Renal cortical epithelial cell (primary cell): ENCODE results near the gene RBM17. TPM values are rescaled to one million over a fixed set of nuclear protein-coding genes. Genes with fewer than 3 reads are reported as not detected.
"Not testable (repeated sequence)": the region's sequence is repeated elsewhere in the genome, so short reads cannot be mapped to it uniquely, and the experiment has no call there.

Experiments
- DNase-seq: peaks from one replicate; pipeline ENCODE4 v3.0.0-alpha.2; 2011; ENCODE audit warnings: low read depth
- total RNA-seq: library from RNA; depleted of rRNA; stranded (reverse); fragments of >200 nt; gene quantifications from 2 replicates; pipeline ENCODE4 v1.2.3, GENCODE V29; 2014

RBM17 gene
- total RNA-seq, 1 donor from 2014 or later, result 60.3 TPM

DNA sequence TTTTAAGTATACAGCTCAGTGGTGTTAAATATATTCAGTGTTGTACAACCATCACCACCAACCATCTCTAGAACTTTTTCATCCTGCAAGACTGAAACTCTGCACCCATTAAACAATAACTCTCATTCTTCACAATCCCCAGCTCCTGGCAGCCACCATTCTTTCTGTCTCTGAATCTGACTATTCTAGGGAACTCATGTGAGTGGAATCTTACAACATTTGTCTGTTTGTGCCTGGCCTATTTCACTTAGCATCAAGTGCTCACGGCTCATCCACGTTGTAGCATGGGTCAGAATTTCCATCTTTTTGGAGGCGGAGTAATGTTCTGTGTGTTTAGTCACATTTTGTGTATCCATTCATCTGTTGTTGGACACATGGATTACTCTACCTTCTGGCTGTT lies 73.1 kb downstream of the RBM17 start:
- DNase-seq, result no peak

- DNase-seq, result no peak
Observed at GRCh38 chr10:6162589-6163356, 73.9 kb downstream of the RBM17 start.

DNA sequence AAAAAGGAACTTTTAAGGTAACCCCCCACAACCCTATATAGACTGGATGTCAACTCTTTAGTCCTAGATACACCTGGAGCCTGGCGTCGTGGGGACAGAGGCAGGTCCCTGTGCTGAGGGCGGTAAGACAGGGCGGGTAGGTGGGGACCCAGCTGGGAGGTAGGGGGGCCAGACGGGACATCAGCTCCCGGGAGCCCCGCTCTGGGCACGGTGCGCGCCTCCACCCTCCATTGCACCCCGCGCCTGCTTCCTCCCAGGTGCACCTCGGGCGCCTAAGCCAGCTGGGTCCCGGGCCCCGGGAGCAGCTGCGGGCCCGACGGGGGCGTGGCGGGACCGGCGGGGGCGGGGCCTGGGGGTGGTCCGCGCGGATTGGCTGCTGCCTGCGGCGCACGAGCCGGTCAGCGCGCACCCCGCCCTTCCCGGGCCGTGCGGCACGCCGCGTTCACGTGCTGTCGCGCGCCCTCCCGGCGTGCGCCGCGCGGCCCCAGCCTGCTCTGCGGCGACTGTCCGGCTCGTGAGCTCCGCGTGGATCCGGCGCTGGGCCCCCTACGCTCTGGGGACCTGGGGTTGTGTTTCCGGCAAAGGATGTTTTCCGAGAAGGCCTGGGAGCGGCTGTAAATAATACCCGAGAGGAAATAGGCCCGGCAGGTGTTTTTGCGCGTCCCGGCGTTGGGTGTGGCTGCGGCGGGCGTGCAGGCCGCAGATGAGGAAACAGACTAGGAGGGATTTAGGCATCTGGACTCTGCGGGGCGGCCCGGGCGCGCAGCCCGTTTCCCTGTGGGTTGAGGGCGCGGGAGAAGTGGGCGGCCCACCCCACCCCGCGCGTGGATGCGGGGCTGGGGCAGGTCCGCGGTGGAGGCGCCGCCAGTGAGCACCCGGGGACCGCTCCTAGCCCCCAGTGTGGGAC lies 74.8 kb downstream of the RBM17 start:
- DNase-seq, result peak; percentile 59

- DNase-seq, result no peak
Observed at GRCh38 chr10:6164271-6165095, 75.6 kb downstream of the RBM17 start.

- DNase-seq, result no peak
Observed at GRCh38 chr10:6165221-6165725, 76.4 kb downstream of the RBM17 start.

DNA sequence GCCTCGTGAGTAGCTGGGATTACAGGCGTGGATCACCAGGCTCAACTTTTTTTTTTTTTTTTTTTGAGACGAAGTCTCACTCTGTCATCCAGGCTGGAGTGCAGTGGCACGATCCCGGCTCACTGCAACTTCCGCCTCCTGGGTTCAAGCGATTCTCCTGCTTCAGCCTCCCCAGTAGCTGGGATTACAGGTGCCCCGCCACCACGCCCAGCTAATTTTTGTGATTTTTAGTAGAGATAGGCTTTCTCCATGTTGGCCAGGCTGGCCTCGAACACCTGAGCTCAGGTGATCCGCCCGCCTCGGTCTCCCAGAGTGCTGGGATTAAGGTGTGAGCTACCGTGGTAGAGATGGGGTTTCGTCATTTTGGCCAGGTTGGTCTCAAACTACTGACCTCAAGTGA lies 77.1 kb downstream of the RBM17 start:
- DNase-seq, result not testable (repeated sequence)

Other genes with a start within 250 kb of the RBM17 start
- gene ANKRD16, start 199.1 kb upstream of the RBM17 start, total RNA-seq, result 6.4 and 8.2 TPM in 2 replicates
- gene FBH1, start 198.8 kb upstream of the RBM17 start, total RNA-seq, result 80.2 and 110 TPM in 2 replicates
- 1.9 and 3.5 TPM in 2 replicates for gene IL15RA, start 111.5 kb upstream of the RBM17 start, total RNA-seq
- gene IL2RA, start 26.7 kb upstream of the RBM17 start, total RNA-seq, result not detected in 2 replicates
- gene PFKFB3, start 113.9 kb downstream of the RBM17 start, total RNA-seq, result 35.8 and 493 TPM in 2 replicates